Skeletal muscle tissue (tissue), 4 donors: Measurements from ENCODE around the gene ASIP. TPM values are rescaled to one million over a fixed set of nuclear protein-coding genes. Genes with fewer than 3 reads are reported as not detected.
"Not testable (repeated sequence)": the region's sequence is repeated elsewhere in the genome, so short reads cannot be mapped to it uniquely, and the experiment has no call there.

Experiments
- H3K27ac ChIP-seq: one replicate; pipeline ENCODE4 v1.7.0; 2013; ENCODE audit warnings: mild to moderate bottlenecking, low read depth, low read length, inconsistent platforms
- H3K27me3 ChIP-seq, 3 donors: one replicate each; pipeline ENCODE4 v1.7.0; 2013; ENCODE audit warnings: low read length in 3 of 3; ENCODE audit not compliant: control insufficient read depth in 3 of 3, insufficient read depth in 3 of 3
- H3K36me3 ChIP-seq, 3 donors: one replicate each; pipeline ENCODE4 v1.7.0; 2013; ENCODE audit warnings: low read length in 3 of 3; ENCODE audit not compliant: control insufficient read depth in 3 of 3, insufficient read depth in 3 of 3
- H3K4me1 ChIP-seq, 3 donors: one replicate each; pipeline ENCODE4 v1.7.0; 2013; ENCODE audit warnings: low read length in 3 of 3, mild to moderate bottlenecking in 3 of 3; ENCODE audit not compliant: control insufficient read depth in 3 of 3, insufficient read depth in 3 of 3
- H3K4me3 ChIP-seq, 3 donors: one replicate each; pipeline ENCODE4 v1.7.0; 2013; ENCODE audit warnings: low read length in 3 of 3
- H3K9ac ChIP-seq, 3 donors: one replicate each; pipeline ENCODE4 v1.7.0; 2013; ENCODE audit warnings: low read length in 3 of 3, mild to moderate bottlenecking in 3 of 3, moderate library complexity in 2 of 3, low read depth in 1 of 3
- H3K9me3 ChIP-seq, 3 donors: one replicate each; pipeline ENCODE4 v1.7.0; 2013; ENCODE audit warnings: low read length in 3 of 3; ENCODE audit not compliant: control insufficient read depth in 3 of 3
- total RNA-seq: library from RNA; depleted of rRNA; stranded (reverse); fragments of >200 nt; gene quantifications from one replicate; pipeline ENCODE4 v1.2.3, GENCODE V29; 2014
- donor health status: Osteomylitis.

Gene ASIP
- total RNA-seq, 1 donor from 2014 or later: 1.0 TPM

GRCh38 chr20:34240121-34240520 is 1.1 kb upstream of the ASIP start:
- no peak overlapping the region for H3K4me3 ChIP-seq

GRCh38 chr20:34242015-34242414 is 792 bp downstream of the ASIP start:
- not testable (repeated sequence) for H3K9ac ChIP-seq, H3K9me3 ChIP-seq, H3K4me3 ChIP-seq, H3K36me3 ChIP-seq, H3K4me1 ChIP-seq, H3K27ac ChIP-seq, H3K27me3 ChIP-seq

More at GRCh38 chr20:34240121-34240520, 1.1 kb upstream of the ASIP start:
- no peak overlapping the region for H3K27ac ChIP-seq
- H3K9me3 ChIP-seq: peaks cover 0 to 5% (median 2%) of the 10 kb centered on the region in 3 donors
- H3K36me3 ChIP-seq: no peaks in the 10 kb centered on the region
- no peaks in the 10 kb centered on the region for H3K27me3 ChIP-seq
- H3K9ac ChIP-seq: no peak overlapping the region
- H3K4me1 ChIP-seq: no peaks in the 10 kb centered on the region

- H3K4me1 ChIP-seq: no peaks in the 10 kb centered on the region
- H3K9me3 ChIP-seq: peaks cover 0 to 5% (median 0%) of the 10 kb centered on the region in 3 donors
- no peak overlapping the region for H3K27ac ChIP-seq
- H3K9ac ChIP-seq: no peak overlapping the region
- no peak overlapping the region for H3K4me3 ChIP-seq
- H3K27me3 ChIP-seq: no peaks in the 10 kb centered on the region
- H3K36me3 ChIP-seq: no peaks in the 10 kb centered on the region
Observed at GRCh38 chr20:34242879-34243278, 1.7 kb downstream of the ASIP start.

GRCh38 chr20:34243377-34243776 is 2.2 kb downstream of the ASIP start:
- no peak overlapping the region for H3K27ac ChIP-seq
- H3K9me3 ChIP-seq: peaks cover 0 to 1% (median 0%) of the 10 kb centered on the region in 3 donors
- H3K4me1 ChIP-seq: no peaks in the 10 kb centered on the region
- no peaks in the 10 kb centered on the region for H3K27me3 ChIP-seq
- no peak overlapping the region for H3K4me3 ChIP-seq
- H3K36me3 ChIP-seq: no peaks in the 10 kb centered on the region
- H3K9ac ChIP-seq: no peak overlapping the region

GRCh38 chr20:34246126-34246626 is 5.0 kb downstream of the ASIP start:
- Histone ChIP-seq H3K4me3 (no peak overlapping the region), H3K9me3 (no peaks in the 10 kb centered on the region), H3K27ac (no peak overlapping the region), H3K27me3 (no peaks in the 10 kb centered on the region), H3K4me1 (peaks cover 0 to 3% (median 2%) of the 10 kb centered on the region in 3 donors), H3K36me3 (no peaks in the 10 kb centered on the region), H3K9ac (no peak overlapping the region)

GRCh38 chr20:34249291-34249690 is 8.1 kb downstream of the ASIP start:
- Histone ChIP-seq H3K27ac (no peak overlapping the region), H3K9me3 (no peaks in the 10 kb centered on the region), H3K4me3 (no peak overlapping the region), H3K27me3 (no peaks in the 10 kb centered on the region), H3K4me1 (peaks cover 0 to 3% (median 2%) of the 10 kb centered on the region in 3 donors), H3K9ac (no peak overlapping the region), H3K36me3 (no peaks in the 10 kb centered on the region)

GRCh38 chr20:34250005-34250404 is 8.8 kb downstream of the ASIP start:
- no peaks in the 10 kb centered on the region for H3K36me3 ChIP-seq
- no peaks in the 10 kb centered on the region for H3K9me3 ChIP-seq
- no peaks in the 10 kb centered on the region for H3K27me3 ChIP-seq
- no peak overlapping the region for H3K27ac ChIP-seq
- H3K4me3 ChIP-seq: no peak overlapping the region
- H3K9ac ChIP-seq: no peak overlapping the region
- peaks cover 0 to 3% (median 2%) of the 10 kb centered on the region in 3 donors for H3K4me1 ChIP-seq

GRCh38 chr20:34251619-34252018 is 10.4 kb downstream of the ASIP start:
- Histone ChIP-seq H3K27ac (no peak overlapping the region), H3K9ac (no peak overlapping the region)

GRCh38 chr20:34252431-34253086 is 11.3 kb downstream of the ASIP start:
- H3K4me3 ChIP-seq, H3K27ac ChIP-seq, H3K36me3 ChIP-seq, H3K9me3 ChIP-seq, H3K4me1 ChIP-seq, H3K27me3 ChIP-seq, H3K9ac ChIP-seq: not testable (repeated sequence)

More at GRCh38 chr20:34251619-34252018, 10.4 kb downstream of the ASIP start:
- Histone ChIP-seq H3K36me3 (no peaks in the 10 kb centered on the region), H3K9me3 (no peaks in the 10 kb centered on the region), H3K27me3 (no peaks in the 10 kb centered on the region), H3K4me1 (peaks cover 0 to 3% (median 2%) of the 10 kb centered on the region in 3 donors), H3K4me3 (no peak overlapping the region)

- Histone ChIP-seq H3K4me3 (no peak overlapping the region), H3K9me3 (no peaks in the 10 kb centered on the region), H3K27me3 (no peaks in the 10 kb centered on the region)
Observed at GRCh38 chr20:34254979-34255378, 13.8 kb downstream of the ASIP start.

More at GRCh38 chr20:34254979-34255378, 13.8 kb downstream of the ASIP start:
- H3K9ac ChIP-seq: no peak overlapping the region
- no peak overlapping the region for H3K27ac ChIP-seq
- no peaks in the 10 kb centered on the region for H3K4me1 ChIP-seq
- no peaks in the 10 kb centered on the region for H3K36me3 ChIP-seq
